IMR-90 (cell line): ENCODE data around the gene COLQ.

Experiments
- BHLHE40 ChIP-seq: fragments of 150-350 bp; IDR thresholded peaks from 2 replicates; pipeline ENCODE4 v1.6.1; 2016; ENCODE audit warnings: mild to moderate bottlenecking, low read depth, low read length
- CEBPB ChIP-seq: IDR thresholded peaks from 2 replicates; pipeline ENCODE4 v1.6.1; 2012; ENCODE audit warnings: low read depth, low read length, improper control_type of control experiment
- FOS ChIP-seq: fragments of 150-350 bp; IDR thresholded peaks from 2 replicates; pipeline ENCODE4 v1.6.1; 2016; ENCODE audit warnings: low read depth, low read length
- MAFK ChIP-seq: IDR thresholded peaks from 2 replicates; pipeline ENCODE4 v1.6.1; 2012; ENCODE audit warnings: low read depth, low read length, improper control_type of control experiment
- MXI1 ChIP-seq: IDR thresholded peaks from 2 replicates; pipeline ENCODE4 v1.6.1; 2012; ENCODE audit warnings: low read depth, mild to moderate bottlenecking, low read length, moderate library complexity, borderline replicate concordance
- POLR2A ChIP-seq: IDR thresholded peaks from 2 replicates; pipeline ENCODE4 v1.6.1; 2012; ENCODE audit warnings: mild to moderate bottlenecking, low read depth, low read length
- RAD21 ChIP-seq: IDR thresholded peaks from 2 replicates; pipeline ENCODE4 v1.6.1; 2012; ENCODE audit warnings: low read length, improper control_type of control experiment
- RFX5 ChIP-seq: IDR thresholded peaks from 2 replicates; pipeline ENCODE4 v1.8.0; 2012; ENCODE audit warnings: low read depth, mild to moderate bottlenecking, low read length, moderate library complexity
- TF ChIP-seq, protein P1 (sequence below): conservative IDR thresholded peaks from 2 replicates; pipeline ENCODE4 v1.5.1; 2012; ENCODE audit warnings: mild to moderate bottlenecking, low read depth, low read length, improper control_type of control experiment
- TF ChIP-seq, protein P2 (sequence below): fragments of 150-350 bp; IDR thresholded peaks from 2 replicates; pipeline ENCODE4 v1.6.1; 2017; ENCODE audit warnings: mild to moderate bottlenecking, antibody characterized with exemption, low read length, low read depth

DNA sequence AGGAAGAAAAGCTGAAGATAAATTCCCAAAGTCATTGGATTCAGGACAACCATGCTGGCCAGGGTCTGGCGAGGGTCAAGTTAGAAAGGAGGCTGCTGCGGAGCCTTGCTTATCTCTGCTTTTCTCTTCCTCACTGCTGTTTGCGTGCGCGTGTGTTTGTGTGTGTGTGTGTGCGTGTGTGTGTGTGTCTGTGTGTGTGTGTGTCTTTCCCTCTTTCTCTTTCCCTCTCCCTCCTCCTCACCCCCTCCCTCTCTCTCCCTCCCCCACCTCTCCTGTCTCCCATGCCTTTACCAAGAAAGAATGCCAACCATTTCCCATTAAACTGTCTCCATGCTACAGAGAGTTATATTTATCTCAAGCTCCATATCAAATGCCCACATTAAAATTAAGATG lies at the start of gene COLQ:
- TF ChIP-seq, protein P1, sequence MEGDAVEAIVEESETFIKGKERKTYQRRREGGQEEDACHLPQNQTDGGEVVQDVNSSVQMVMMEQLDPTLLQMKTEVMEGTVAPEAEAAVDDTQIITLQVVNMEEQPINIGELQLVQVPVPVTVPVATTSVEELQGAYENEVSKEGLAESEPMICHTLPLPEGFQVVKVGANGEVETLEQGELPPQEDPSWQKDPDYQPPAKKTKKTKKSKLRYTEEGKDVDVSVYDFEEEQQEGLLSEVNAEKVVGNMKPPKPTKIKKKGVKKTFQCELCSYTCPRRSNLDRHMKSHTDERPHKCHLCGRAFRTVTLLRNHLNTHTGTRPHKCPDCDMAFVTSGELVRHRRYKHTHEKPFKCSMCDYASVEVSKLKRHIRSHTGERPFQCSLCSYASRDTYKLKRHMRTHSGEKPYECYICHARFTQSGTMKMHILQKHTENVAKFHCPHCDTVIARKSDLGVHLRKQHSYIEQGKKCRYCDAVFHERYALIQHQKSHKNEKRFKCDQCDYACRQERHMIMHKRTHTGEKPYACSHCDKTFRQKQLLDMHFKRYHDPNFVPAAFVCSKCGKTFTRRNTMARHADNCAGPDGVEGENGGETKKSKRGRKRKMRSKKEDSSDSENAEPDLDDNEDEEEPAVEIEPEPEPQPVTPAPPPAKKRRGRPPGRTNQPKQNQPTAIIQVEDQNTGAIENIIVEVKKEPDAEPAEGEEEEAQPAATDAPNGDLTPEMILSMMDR = no peak
- TF ChIP-seq FOS (no peak), BHLHE40 (no peak), RFX5 (no peak), POLR2A (no peak), RAD21 (no peak), MAFK (no peak), CEBPB (no peak), MXI1 (no peak)
- TF ChIP-seq, protein P2, sequence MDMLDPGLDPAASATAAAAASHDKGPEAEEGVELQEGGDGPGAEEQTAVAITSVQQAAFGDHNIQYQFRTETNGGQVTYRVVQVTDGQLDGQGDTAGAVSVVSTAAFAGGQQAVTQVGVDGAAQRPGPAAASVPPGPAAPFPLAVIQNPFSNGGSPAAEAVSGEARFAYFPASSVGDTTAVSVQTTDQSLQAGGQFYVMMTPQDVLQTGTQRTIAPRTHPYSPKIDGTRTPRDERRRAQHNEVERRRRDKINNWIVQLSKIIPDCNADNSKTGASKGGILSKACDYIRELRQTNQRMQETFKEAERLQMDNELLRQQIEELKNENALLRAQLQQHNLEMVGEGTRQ = no peak
